IMR-90 (cell line): ENCODE results near the gene GABRE. TPM values are rescaled to one million over a fixed set of nuclear protein-coding genes. Genes with fewer than 3 reads are reported as not detected.

Experiments
- ATAC-seq: fragments of 200-7000 bp; cut with Tn5 transposase; 2 replicates; pipeline ENCODE4 v1.9.1; 2020; ENCODE audit warnings: low read depth, mild to moderate bottlenecking, moderate library complexity
- BruUV-seq: library from RNA; stranded (reverse); fragments of 400-500 nt; replicated peaks from 2 replicates; lab custom pipeline; 2021; lab: Mats Ljungman, UMichigan
- CTCF ChIA-PET: fragments of 300-600 bp; formaldehyde crosslinking; extraction: SDS; loops from one replicate; lab custom pipeline; 2021; ENCODE audit warnings: antibody characterized with exemption; lab: Yijun Ruan, JAX
- POLR2A ChIA-PET: fragments of 300-600 bp; sonication (Branson Sonifier 250); formaldehyde crosslinking; loops from one replicate; lab custom pipeline; 2022; ENCODE audit warnings: antibody characterized with exemption; ENCODE audit not compliant: unreplicated experiment; lab: Charles Lee
- DNase-seq: peaks from one replicate; pipeline ENCODE4 v3.0.0; 2013
- H2AFZ ChIP-seq: replicated peaks from 2 replicates; pipeline ENCODE3; 2013; ENCODE audit warnings: low read length, mild to moderate bottlenecking; ENCODE audit not compliant: poor library complexity
- H2AK5ac ChIP-seq: 2 replicates; pipeline ENCODE4 v1.6.1; 2013; ENCODE audit warnings: low read depth, low read length, inconsistent platforms
- H2AK9ac ChIP-seq: replicated peaks from 2 replicates; pipeline ENCODE3; 2013; ENCODE audit warnings: mild to moderate bottlenecking, low read depth, low read length, moderate library complexity; ENCODE audit not compliant: poor library complexity
- H2BK120ac ChIP-seq: 2 replicates; pipeline ENCODE4 v1.6.1; 2013; ENCODE audit warnings: low read depth, low read length, inconsistent platforms
- H2BK15ac ChIP-seq: 3 replicates; pipeline ENCODE4 v1.6.1; 2013; ENCODE audit warnings: low read depth, low read length, inconsistent platforms
- H2BK20ac ChIP-seq: 2 replicates; pipeline ENCODE4 v1.6.1; 2013; ENCODE audit warnings: low read depth, mild to moderate bottlenecking, inconsistent platforms, low read length, moderate library complexity
- H2BK5ac ChIP-seq: 2 replicates; pipeline ENCODE4 v1.6.1; 2013; ENCODE audit warnings: mild to moderate bottlenecking, low read depth, low read length, inconsistent platforms; ENCODE audit not compliant: poor library complexity, severe bottlenecking
- H3K14ac ChIP-seq: replicated peaks from 2 replicates; pipeline ENCODE4 v1.6.1; 2013; ENCODE audit warnings: low read depth, low read length, inconsistent platforms
- H3K18ac ChIP-seq: 2 replicates; pipeline ENCODE4 v1.6.1; 2013; ENCODE audit warnings: low read depth, low read length, control low read depth
- H3K23ac ChIP-seq: 2 replicates; pipeline ENCODE4 v1.6.1; 2013; ENCODE audit warnings: low read depth, low read length, inconsistent platforms
- H3K27ac ChIP-seq: 2 replicates; pipeline ENCODE4 v1.5.1; 2013; ENCODE audit warnings: mild to moderate bottlenecking, control low read depth, low read length; ENCODE audit not compliant: insufficient read depth
- H3K27me3 ChIP-seq: 2 replicates; pipeline ENCODE4 v1.6.1; 2013; ENCODE audit warnings: low read length; ENCODE audit not compliant: control insufficient read depth, insufficient read depth
- H3K36me3 ChIP-seq: 2 replicates; pipeline ENCODE4 v1.6.1; 2013; ENCODE audit warnings: low read length, mixed read lengths; ENCODE audit not compliant: control insufficient read depth, insufficient read depth
- H3K4ac ChIP-seq: 2 replicates; pipeline ENCODE4 v1.6.1; 2013; ENCODE audit warnings: low read depth, low read length, inconsistent platforms
- H3K4me1 ChIP-seq: 2 replicates; pipeline ENCODE4 v1.6.1; 2013; ENCODE audit warnings: low read length, mixed read lengths; ENCODE audit not compliant: control insufficient read depth, insufficient read depth
- H3K4me2 ChIP-seq: 2 replicates; pipeline ENCODE4 v1.6.1; 2013; ENCODE audit warnings: low read depth, mild to moderate bottlenecking, control low read depth, low read length, moderate library complexity
- H3K4me3 ChIP-seq: 2 replicates; pipeline ENCODE4 v1.5.1; 2013; ENCODE audit warnings: low read depth, mild to moderate bottlenecking, control low read depth, low read length, moderate library complexity; ENCODE audit not compliant: insufficient read depth
- H3K56ac ChIP-seq: 2 replicates; pipeline ENCODE4 v1.6.1; 2013; ENCODE audit warnings: low read length, inconsistent platforms; ENCODE audit not compliant: insufficient read depth; ENCODE audit errors: extremely low read depth
- H3K79me1 ChIP-seq, 2 experiments: 2 replicates each; pipeline ENCODE4 v1.6.1; 2013; ENCODE audit warnings: low read length in 2 of 2, inconsistent platforms in 1 of 2, low read depth in 1 of 2
- H3K9ac ChIP-seq: 2 replicates; pipeline ENCODE4 v1.6.1; 2013; ENCODE audit warnings: low read depth, low read length, control low read depth
- H3K9me1 ChIP-seq: 2 replicates; pipeline ENCODE4 v1.6.1; 2013; ENCODE audit warnings: low read length, inconsistent platforms; ENCODE audit not compliant: insufficient read depth
- H3K9me3 ChIP-seq: 2 replicates; pipeline ENCODE4 v1.6.1; 2013; ENCODE audit warnings: low read length; ENCODE audit not compliant: control insufficient read depth, insufficient read depth
- H4K20me1 ChIP-seq: 2 replicates; pipeline ENCODE4 v1.6.1; 2013; ENCODE audit warnings: low read length, inconsistent platforms; ENCODE audit not compliant: insufficient read depth
- H4K5ac ChIP-seq: 2 replicates; pipeline ENCODE4 v1.6.1; 2013; ENCODE audit warnings: mild to moderate bottlenecking, low read depth, low read length, control low read depth
- H4K8ac ChIP-seq, 2 experiments: 2 replicates each; pipeline ENCODE4 v1.6.1; 2013; ENCODE audit warnings: low read depth in 2 of 2, low read length in 2 of 2, control low read depth in 1 of 2, inconsistent platforms in 1 of 2
- H4K91ac ChIP-seq: 2 replicates; pipeline ENCODE4 v1.6.1; 2013; ENCODE audit warnings: low read depth, low read length, inconsistent platforms; ENCODE audit not compliant: insufficient read depth
- BHLHE40 ChIP-seq: fragments of 150-350 bp; IDR thresholded peaks from 2 replicates; pipeline ENCODE4 v1.6.1; 2016; ENCODE audit warnings: mild to moderate bottlenecking, low read depth, low read length
- CEBPB ChIP-seq: IDR thresholded peaks from 2 replicates; pipeline ENCODE4 v1.6.1; 2012; ENCODE audit warnings: low read depth, low read length, improper control_type of control experiment
- CHD1 ChIP-seq: IDR thresholded peaks from 2 replicates; pipeline ENCODE4 v1.6.1; 2012; ENCODE audit warnings: low read depth, low read length, improper control_type of control experiment
- CTCF ChIP-seq: conservative IDR thresholded peaks from 2 replicates; pipeline ENCODE4 v1.5.1; 2012; ENCODE audit warnings: mild to moderate bottlenecking, low read depth, low read length, improper control_type of control experiment
- FOS ChIP-seq: fragments of 150-350 bp; IDR thresholded peaks from 2 replicates; pipeline ENCODE4 v1.6.1; 2016; ENCODE audit warnings: low read depth, low read length
- MAFK ChIP-seq: IDR thresholded peaks from 2 replicates; pipeline ENCODE4 v1.6.1; 2012; ENCODE audit warnings: low read depth, low read length, improper control_type of control experiment
- MAZ ChIP-seq: IDR thresholded peaks from 2 replicates; pipeline ENCODE4 v1.6.1; 2012; ENCODE audit warnings: low read depth, mild to moderate bottlenecking, low read length, improper control_type of control experiment, moderate library complexity, borderline replicate concordance
- MXI1 ChIP-seq: IDR thresholded peaks from 2 replicates; pipeline ENCODE4 v1.6.1; 2012; ENCODE audit warnings: low read depth, mild to moderate bottlenecking, low read length, moderate library complexity, borderline replicate concordance
- RAD21 ChIP-seq: IDR thresholded peaks from 2 replicates; pipeline ENCODE4 v1.6.1; 2012; ENCODE audit warnings: low read length, improper control_type of control experiment
- RCOR1 ChIP-seq: IDR thresholded peaks from 2 replicates; pipeline ENCODE4 v1.6.1; 2012; ENCODE audit warnings: mild to moderate bottlenecking, low read length, improper control_type of control experiment; ENCODE audit not compliant: insufficient replicate concordance
- RFX5 ChIP-seq: IDR thresholded peaks from 2 replicates; pipeline ENCODE4 v1.8.0; 2012; ENCODE audit warnings: low read depth, mild to moderate bottlenecking, low read length, moderate library complexity
- SMC3 ChIP-seq: fragments of 150-350 bp; IDR thresholded peaks from 2 replicates; pipeline ENCODE4 v1.6.1; 2016; ENCODE audit warnings: low read depth, mild to moderate bottlenecking, antibody characterized with exemption, low read length, moderate library complexity
- USF2 ChIP-seq: fragments of 150-350 bp; IDR thresholded peaks from 2 replicates; pipeline ENCODE4 v1.6.1; 2017; ENCODE audit warnings: mild to moderate bottlenecking, antibody characterized with exemption, low read length, low read depth
- WGBS, 2 experiments: methylation state at CpG; one replicate each; pipeline versions ENCODE4 v1.1.5 to v1.1.7; 2013; ENCODE audit warnings: missing lambda C conversion rate in 2 of 2; ENCODE audit not compliant: insufficient read length in 1 of 2; ENCODE audit errors: extremely low coverage in 2 of 2; 5-methylcytosine and 5-hydroxymethylcytosine counted together
- dilution Hi-C: fragments of 300-500 bp; cut with HindIII; formaldehyde crosslinking; loops from one replicate; pipeline ENCODE4 v1.14.3; 2018; ENCODE audit warnings: low sequenced_read_pairs; ENCODE audit not compliant: unreplicated experiment
- in situ Hi-C: fragments of 300-500 bp; cut with MboI; formaldehyde crosslinking; loops from 3 replicates; pipeline ENCODE4 v1.14.3; 2019; ENCODE audit warnings: low sequenced_read_pairs, inconsistent platforms, mixed read lengths
- intact Hi-C: fragments of 100-400 bp; cut with micrococcal nuclease; formaldehyde crosslinking; loops from 2 replicates; pipeline ENCODE4 v1.10.0; 2022
- polyA plus RNA-seq, 3 experiments: library from polyadenylated mRNA; depleted of rRNA; stranded (reverse); fragments of >200 nt; gene quantifications; 2 replicates each; pipeline ENCODE4 v1.2.3, GENCODE V29; 2012; ENCODE audit warnings: low replicate concordance in 1 of 3
- total RNA-seq: library from RNA; depleted of rRNA; stranded (reverse); fragments of >200 nt; gene quantifications from 2 replicates; pipeline ENCODE4 v1.2.3, GENCODE V29; 2012

The GABRE gene
- total and polyA plus RNA-seq, 2 of the 4 experiments (the other 2 are of a cell fraction) = 1.3 to 1.6 TPM

DNA sequence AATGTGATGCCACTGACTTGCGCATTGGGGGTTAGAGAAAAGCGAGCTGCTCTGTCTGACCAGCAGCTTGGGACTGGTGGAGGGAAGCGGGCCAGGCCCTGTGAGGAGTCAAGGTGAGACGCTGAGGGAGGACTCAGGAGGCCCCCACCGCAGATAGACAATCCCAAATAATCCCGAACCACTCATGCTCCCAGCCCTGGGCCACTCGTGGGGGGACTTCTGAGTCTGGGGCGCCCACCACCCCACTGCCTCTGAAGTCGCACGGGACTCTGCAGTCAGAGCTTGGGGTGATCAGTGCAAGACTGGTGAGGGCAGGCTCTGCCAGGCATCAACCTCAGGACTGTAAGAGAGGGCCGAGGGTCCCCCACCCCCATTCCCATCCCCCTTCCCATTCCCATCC lies 54.9 kb downstream of the GABRE start:
- Histone ChIP-seq H2BK20ac (no peak overlapping the region), H3K4me2 (no peak overlapping the region), H2BK5ac (no peak overlapping the region), H3K23ac (no peak overlapping the region), H4K91ac (no peak overlapping the region), H3K4me3 (no peak overlapping the region), H3K9ac (no peak overlapping the region), H2BK120ac (no peak overlapping the region), H4K5ac (no peak overlapping the region), H3K36me3 (no peaks in the 10 kb centered on the region), H2AK9ac (no peak overlapping the region), H2AK5ac (no peak overlapping the region), H3K18ac (no peak overlapping the region), H3K9me1 (no peaks in the 10 kb centered on the region), H3K27ac (no peak overlapping the region), H3K79me1 (no peaks in the 10 kb centered on the region), H2AFZ (no peak overlapping the region), H3K9me3 (peaks cover 18% of the 10 kb centered on the region; the same call in 1 of the 2 replicates), H4K8ac (no peak overlapping the region), H2BK15ac (no peak overlapping the region), H4K20me1 (no peaks in the 10 kb centered on the region), H3K4ac (no peak overlapping the region), H3K27me3 (no peaks in the 10 kb centered on the region), H3K14ac (no peak overlapping the region), H3K56ac (no peak overlapping the region), H3K4me1 (no peaks in the 10 kb centered on the region)
- no peak for ATAC-seq
- TF ChIP-seq MXI1 (no peak), RFX5 (no peak), RAD21 (no peak), CTCF (no peak), MAFK (no peak), USF2 (no peak), RCOR1 (no peak), CHD1 (no peak), CEBPB (no peak), FOS (no peak), BHLHE40 (no peak), MAZ (no peak), SMC3 (no peak)
- CTCF ChIA-PET = no interaction called here
- intact Hi-C loops = no loop called here
- no CpG with 5 or more reads among the region's 11 CpGs for WGBS, 2 experiments
- BruUV-seq = no TSS peak
- in situ Hi-C loops = no loop called here
- DNase-seq = no peak
- dilution Hi-C loops = no loop called here
- POLR2A ChIA-PET = no interaction called here
